CD4-positive, CD25-positive, alpha-beta regulatory T cell (primary cell): ENCODE results near the gene SVIL. TPM values are rescaled to one million over a fixed set of nuclear protein-coding genes. Genes with fewer than 3 reads are reported as not detected.
"Not testable (repeated sequence)": the region's sequence is repeated elsewhere in the genome, so short reads cannot be mapped to it uniquely, and the experiment has no call there.

Experiments
- ATAC-seq, 2 donors: fragments of 150-1000 bp; cut with Tn5 transposase; one replicate each; pipeline ENCODE4 v1.10.0; 2021; ENCODE audit warnings: low read depth in 2 of 2, moderate number of reproducible peaks in 2 of 2, moderate library complexity in 1 of 2
- DNase-seq, 3 donors: peaks; one replicate each; pipeline versions ENCODE4 v3.0.0 to v3.0.0-alpha.2; 2012 to 2022; ENCODE audit warnings: mixed read lengths in 1 of 3
- H3K27ac ChIP-seq: one replicate; pipeline ENCODE4 v1.7.0; 2013; ENCODE audit warnings: mild to moderate bottlenecking, low read length; ENCODE audit not compliant: insufficient read depth, poor library complexity, severe bottlenecking
- H3K27me3 ChIP-seq: one replicate; pipeline ENCODE4 v1.7.0; 2013; ENCODE audit warnings: low read length; ENCODE audit not compliant: control insufficient read depth, insufficient read depth
- H3K36me3 ChIP-seq: one replicate; pipeline ENCODE4 v1.7.0; 2013; ENCODE audit warnings: mild to moderate bottlenecking, low read length, moderate library complexity; ENCODE audit not compliant: control insufficient read depth, insufficient read depth
- H3K4me1 ChIP-seq: 2 replicates; pipeline ENCODE4 v1.7.0; 2013; ENCODE audit warnings: mild to moderate bottlenecking, low read length; ENCODE audit not compliant: insufficient read depth, control insufficient read depth, poor library complexity, severe bottlenecking
- H3K4me3 ChIP-seq: one replicate; pipeline ENCODE4 v1.7.0; 2013; ENCODE audit warnings: low read depth, mild to moderate bottlenecking, low read length, moderate library complexity
- H3K9me3 ChIP-seq, 2 experiments: 1 replicate in 1 of 2; 2 replicates in 1 of 2; pipeline ENCODE4 v1.7.0; 2013; ENCODE audit warnings: low read length in 2 of 2, mild to moderate bottlenecking in 1 of 2, moderate library complexity in 1 of 2; ENCODE audit not compliant: control insufficient read depth in 2 of 2
- H3K27ac Mint-ChIP-seq, 3 donors: one replicate each; pipeline ENCODE4 v1.8.0; 2020 to 2022; ENCODE audit warnings: mild to moderate bottlenecking in 3 of 3, mixed read lengths in 3 of 3, moderate library complexity in 2 of 3
- H3K27me3 Mint-ChIP-seq: one replicate; pipeline ENCODE4 v1.8.0; 2022; ENCODE audit warnings: mild to moderate bottlenecking, mixed read lengths
- H3K36me3 Mint-ChIP-seq: one replicate; pipeline ENCODE4 v1.8.0; 2020; ENCODE audit warnings: mixed read lengths
- H3K4me1 Mint-ChIP-seq, 4 donors: one replicate each; pipeline ENCODE4 v1.8.0; 2020 to 2022; ENCODE audit warnings: mixed read lengths in 4 of 4, mild to moderate bottlenecking in 1 of 4
- H3K4me3 Mint-ChIP-seq, 4 donors: one replicate each; pipeline ENCODE4 v1.8.0; 2020 to 2022; ENCODE audit warnings: mild to moderate bottlenecking in 4 of 4, mixed read lengths in 4 of 4, moderate library complexity in 3 of 4
- H3K9me3 Mint-ChIP-seq, 7 donors: one replicate each; pipeline ENCODE4 v1.8.0; 2020 to 2022; ENCODE audit warnings: mixed read lengths in 7 of 7, mild to moderate bottlenecking in 3 of 7, moderate library complexity in 2 of 7
- polyA plus RNA-seq, 4 donors: library from polyadenylated mRNA; unstranded; fragments of 300-500 nt; fragmentation: Illumina TruSeq; gene quantifications; one replicate each; pipeline ENCODE4 v1.2.3, GENCODE V29; 2021
- total RNA-seq: library from RNA; stranded (reverse); gene quantifications from one replicate; pipeline ENCODE4 v1.2.3, GENCODE V29; 2022

The SVIL gene
- total and polyA plus RNA-seq, 5 donors from 2014 or later, result 0.49 to 12.3 (median 3.8) TPM

GRCh38 chr10:29516309-29516932, 118.3 kb downstream of the SVIL start:
- H3K9me3 Mint-ChIP-seq, H3K36me3 ChIP-seq, H3K4me1 Mint-ChIP-seq, ATAC-seq, H3K4me1 ChIP-seq, H3K27me3 ChIP-seq, H3K4me3 ChIP-seq, H3K27me3 Mint-ChIP-seq, H3K4me3 Mint-ChIP-seq, H3K27ac Mint-ChIP-seq, DNase-seq, H3K9me3 ChIP-seq, H3K27ac ChIP-seq: not testable (repeated sequence)
- peaks cover 17% of the 10 kb centered on the region for H3K36me3 Mint-ChIP-seq

DNA sequence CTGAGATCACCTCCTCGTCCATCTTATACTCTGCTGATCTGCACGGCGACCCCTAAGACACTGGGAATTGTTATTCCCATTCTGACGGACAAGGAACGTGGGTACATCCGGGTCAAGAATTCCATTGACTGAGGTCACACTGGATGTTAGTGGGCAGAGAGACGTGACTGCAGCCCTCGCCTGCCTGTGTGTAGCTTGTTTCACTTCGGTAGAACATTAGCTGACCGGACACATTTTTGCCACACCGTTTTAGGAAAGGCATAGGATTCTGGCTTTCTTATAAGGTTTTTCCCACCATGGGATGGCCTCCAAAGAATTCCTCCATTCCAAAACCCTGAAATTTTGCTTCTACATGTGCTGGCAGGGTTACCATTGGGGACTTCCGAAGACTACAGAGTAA, 118.9 kb downstream of the SVIL start:
- H3K27ac Mint-ChIP-seq, H3K4me3 ChIP-seq, H3K27me3 ChIP-seq, H3K4me1 Mint-ChIP-seq, H3K4me3 Mint-ChIP-seq, H3K27me3 Mint-ChIP-seq, ATAC-seq, H3K9me3 ChIP-seq, H3K27ac ChIP-seq, H3K4me1 ChIP-seq, H3K9me3 Mint-ChIP-seq, H3K36me3 ChIP-seq, DNase-seq: not testable (repeated sequence)
- peaks cover 15% of the 10 kb centered on the region for H3K36me3 Mint-ChIP-seq

- H3K27me3 ChIP-seq, H3K4me1 Mint-ChIP-seq, H3K27ac ChIP-seq, H3K27me3 Mint-ChIP-seq, DNase-seq, H3K27ac Mint-ChIP-seq, ATAC-seq, H3K9me3 Mint-ChIP-seq, H3K36me3 ChIP-seq, H3K4me3 Mint-ChIP-seq, H3K4me1 ChIP-seq, H3K9me3 ChIP-seq, H3K4me3 ChIP-seq: not testable (repeated sequence)
- peaks cover 15% of the 10 kb centered on the region for H3K36me3 Mint-ChIP-seq
Measured at GRCh38 chr10:29515104-29515503, 119.7 kb downstream of the SVIL start.

GRCh38 chr10:29514306-29514705, 120.5 kb downstream of the SVIL start:
- DNase-seq, result no peak
- Histone ChIP-seq H3K27ac (no peak overlapping the region), H3K9me3 (no peaks in the 10 kb centered on the region), H3K4me1 (no peaks in the 10 kb centered on the region), H3K27me3 (no peaks in the 10 kb centered on the region), H3K36me3 (peaks cover 2% of the 10 kb centered on the region), H3K4me3 (no peak overlapping the region)
- H3K27me3 Mint-ChIP-seq, result no peaks in the 10 kb centered on the region
- peaks cover 15% of the 10 kb centered on the region for H3K36me3 Mint-ChIP-seq
- ATAC-seq, result no peak
- H3K4me1 Mint-ChIP-seq, result no peaks in the 10 kb centered on the region
- no peak overlapping the region for H3K27ac Mint-ChIP-seq
- no peak overlapping the region for H3K4me3 Mint-ChIP-seq
- no peaks in the 10 kb centered on the region for H3K9me3 Mint-ChIP-seq

DNA sequence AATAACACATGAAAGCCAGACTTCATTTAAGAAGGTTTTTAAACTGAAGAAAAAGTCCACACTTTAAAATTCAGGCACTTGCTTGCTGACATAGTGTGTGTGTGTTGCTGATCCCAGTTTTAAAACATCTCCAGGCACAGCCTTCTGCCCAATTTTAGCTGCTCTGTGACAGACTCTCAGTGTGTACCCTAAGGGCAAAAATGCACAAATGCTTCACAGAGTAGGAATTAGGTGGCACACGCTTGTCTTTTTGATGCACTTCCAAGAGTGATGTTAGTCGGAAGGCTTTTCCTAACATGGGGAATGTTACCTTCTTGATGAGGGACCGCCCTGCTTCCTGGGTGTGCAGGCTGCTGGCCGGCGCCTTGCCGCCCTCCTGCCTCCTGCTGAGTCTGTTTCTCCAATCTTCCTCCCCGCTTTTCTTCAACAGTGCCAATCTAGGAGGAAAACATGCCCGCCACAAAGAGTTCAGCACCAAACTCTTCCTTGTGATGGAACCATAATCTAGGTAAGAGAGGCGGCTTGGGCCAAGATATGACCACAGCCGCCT, 122.3 kb downstream of the SVIL start:
- Histone ChIP-seq H3K36me3 (no peaks in the 10 kb centered on the region), H3K27me3 (no peaks in the 10 kb centered on the region), H3K27ac (no peak overlapping the region), H3K9me3 (no peaks in the 10 kb centered on the region), H3K4me1 (no peaks in the 10 kb centered on the region), H3K4me3 (no peak overlapping the region)
- DNase-seq (no peak), ATAC-seq (no peak)
- no peak overlapping the region for H3K4me3 Mint-ChIP-seq
- peaks cover 0 to 2% (median 0%) of the 10 kb centered on the region in 4 donors for H3K4me1 Mint-ChIP-seq
- peaks cover 10% of the 10 kb centered on the region for H3K36me3 Mint-ChIP-seq
- H3K27ac Mint-ChIP-seq, result no peak overlapping the region
- H3K9me3 Mint-ChIP-seq, result no peaks in the 10 kb centered on the region
- H3K27me3 Mint-ChIP-seq, result no peaks in the 10 kb centered on the region

- H3K9me3 ChIP-seq, H3K4me3 Mint-ChIP-seq, ATAC-seq, H3K4me1 Mint-ChIP-seq, H3K4me3 ChIP-seq, H3K4me1 ChIP-seq, H3K9me3 Mint-ChIP-seq, H3K27me3 ChIP-seq, H3K27me3 Mint-ChIP-seq, H3K36me3 ChIP-seq, H3K27ac Mint-ChIP-seq, DNase-seq, H3K27ac ChIP-seq: not testable (repeated sequence)
- peaks cover 14% of the 10 kb centered on the region for H3K36me3 Mint-ChIP-seq
Measured at GRCh38 chr10:29511806-29512205, 123.0 kb downstream of the SVIL start.

- H3K27ac Mint-ChIP-seq, H3K4me1 ChIP-seq, H3K4me3 ChIP-seq, H3K36me3 ChIP-seq, H3K27me3 Mint-ChIP-seq, H3K9me3 ChIP-seq, H3K27ac ChIP-seq, H3K27me3 ChIP-seq, H3K4me3 Mint-ChIP-seq, DNase-seq, H3K4me1 Mint-ChIP-seq, ATAC-seq, H3K9me3 Mint-ChIP-seq: not testable (repeated sequence)
- H3K36me3 Mint-ChIP-seq, result peaks cover 18% of the 10 kb centered on the region
Measured at GRCh38 chr10:29510483-29511157, 124.2 kb downstream of the SVIL start.
